GM23338 (cell line): ENCODE results near the gene DCLK3.

Experiments
- CREB1 ChIP-seq: fragments of 250-450 bp; sonication (Bioruptor Pico); IDR thresholded peaks from 2 replicates; pipeline ENCODE4 v1.5.0; 2020; ENCODE audit warnings: low read depth, mild to moderate bottlenecking, moderate library complexity
- CTCF ChIP-seq, 2 experiments: fragments of 200-600 bp in 1 of 2; sonication (generic) in 1 of 2; conservative IDR thresholded peaks; 2 replicates each; pipeline versions ENCODE4 v1.5.1 to v1.6.1; 2016 to 2017; ENCODE audit warnings: antibody characterized with exemption in 2 of 2, low read depth in 2 of 2, mild to moderate bottlenecking in 2 of 2, moderate library complexity in 1 of 2
- EZH2 ChIP-seq: fragments of 200-600 bp; sonication (generic); IDR thresholded peaks from one replicate; pipeline ENCODE4 v1.8.0; 2017; ENCODE audit warnings: antibody characterized with exemption, mild to moderate bottlenecking, low read depth; ENCODE audit not compliant: unreplicated experiment
- EZH2phosphoT487 ChIP-seq: fragments of 200-600 bp; sonication (generic); IDR thresholded peaks from one replicate; pipeline ENCODE4 v1.8.1; 2018; ENCODE audit warnings: antibody characterized with exemption; ENCODE audit not compliant: unreplicated experiment
- NANOG ChIP-seq: IDR thresholded peaks from 2 replicates; pipeline ENCODE4 v1.6.1; 2016; ENCODE audit warnings: antibody characterized with exemption, borderline replicate concordance
- POLR2AphosphoS5 ChIP-seq: IDR thresholded peaks from 2 replicates; pipeline ENCODE4 v1.6.1; 2016; ENCODE audit warnings: antibody characterized with exemption, low read depth
- REST ChIP-seq: IDR thresholded peaks from one replicate; pipeline ENCODE4 v1.6.1; 2018; ENCODE audit warnings: antibody characterized with exemption; ENCODE audit not compliant: unreplicated experiment

- no peak for TF ChIP-seq EZH2
- peak; percentile 32 to 41; a peak in 3 of 4 replicates for TF ChIP-seq CTCF (conservative IDR thresholded peaks at IDR 0.05; ENCODE audit: low read depth in 2 of 2)
- no peak for TF ChIP-seq CREB1
- no peak for TF ChIP-seq EZH2phosphoT487
- TF ChIP-seq POLR2AphosphoS5 = no peak
- no peak for TF ChIP-seq NANOG
- TF ChIP-seq REST = no peak
Observed at GRCh38 chr3:36763850-36764703, at the start of gene DCLK3.
